GM18951 (cell line): ENCODE data around the gene OSBPL5.

ENCODE experiments used
- POLR2A ChIP-seq: IDR thresholded peaks from 4 replicates; pipeline ENCODE4 v1.6.1; 2011; ENCODE audit warnings: mild to moderate bottlenecking; ENCODE audit not compliant: insufficient read length, insufficient read depth; ENCODE audit errors: extremely low read depth
- in situ Hi-C: fragments of 300-500 bp; cut with MboI; formaldehyde crosslinking; loops from one replicate; pipeline ENCODE4 v1.12.0; 2022; ENCODE audit warnings: low sequenced_read_pairs, mixed read lengths, inconsistent platforms; ENCODE audit not compliant: unreplicated experiment

Gene OSBPL5

GRCh38 chr11:3153291-3153861 lies 11.7 kb downstream of the OSBPL5 start:
- in situ Hi-C loops = no loop called here
- no peak for TF ChIP-seq POLR2A

- TF ChIP-seq POLR2A = no peak
- in situ Hi-C loops = no loop called here
Measured at GRCh38 chr11:3152471-3153110, 12.5 kb downstream of the OSBPL5 start.

- no peak for TF ChIP-seq POLR2A
- in situ Hi-C loops = no loop called here
Measured at GRCh38 chr11:3150726-3151125, 14.4 kb downstream of the OSBPL5 start.

DNA sequence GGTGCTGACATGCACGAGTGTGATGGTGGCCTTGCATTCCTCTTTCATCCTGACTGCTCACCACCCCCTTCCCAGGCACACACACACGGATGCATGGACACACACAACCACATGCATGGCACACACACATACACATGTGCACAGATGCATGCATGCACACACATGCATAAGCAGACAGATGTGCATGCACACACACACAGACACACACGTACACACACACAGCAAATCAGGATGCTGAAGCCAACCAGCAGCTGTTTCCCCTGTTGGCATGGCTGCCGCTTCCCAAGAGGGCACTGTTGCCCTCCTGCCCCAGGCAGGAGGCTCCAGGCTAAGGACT lies 15.3 kb downstream of the OSBPL5 start:
- in situ Hi-C loops = no loop called here

DNA sequence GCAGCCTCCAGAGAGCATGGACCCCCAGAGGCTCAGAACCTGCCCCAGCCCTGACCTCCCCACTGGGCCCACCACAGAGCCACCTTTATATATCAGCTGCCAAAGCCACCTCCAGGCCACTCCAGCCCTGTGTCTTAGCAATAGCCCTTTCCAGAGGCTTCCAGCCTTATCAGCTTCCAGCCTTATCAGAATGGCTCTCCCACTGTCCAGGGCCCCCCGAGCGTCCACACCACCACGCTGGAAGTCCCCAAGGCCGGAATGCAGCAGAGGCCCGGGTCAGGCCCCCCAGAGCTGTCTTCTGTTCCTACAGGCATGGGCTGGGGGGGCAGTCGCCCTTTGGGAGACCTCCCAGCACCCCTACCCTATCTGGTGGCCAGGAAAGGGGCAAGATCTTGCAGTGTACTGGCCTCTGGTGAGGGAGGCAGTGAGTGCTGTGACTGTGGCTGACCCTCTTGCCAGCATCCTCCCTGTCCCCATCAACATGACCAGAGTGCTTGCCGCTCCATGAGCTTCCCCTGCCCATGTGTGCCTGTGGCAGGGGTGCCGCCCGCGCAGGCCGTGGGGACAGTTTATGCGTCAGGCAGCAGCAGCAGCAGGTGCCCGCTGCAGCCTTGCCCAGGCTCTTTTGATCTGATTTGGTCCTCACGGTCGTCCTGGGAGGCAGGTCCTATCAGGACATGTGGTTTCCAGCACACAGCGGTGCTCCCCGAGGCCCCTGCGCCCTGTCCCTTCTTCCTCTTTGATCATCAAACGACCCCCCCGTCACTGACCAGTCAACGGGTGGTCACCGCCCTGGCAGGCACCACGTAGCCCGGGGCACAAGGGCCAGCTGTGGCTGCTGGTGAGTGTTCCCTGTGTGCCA lies 15.9 kb downstream of the OSBPL5 start:
- in situ Hi-C loops = no loop called here
- no peak for TF ChIP-seq POLR2A

More for the DNA sequence above, 15.3 kb downstream of the OSBPL5 start:
- no peak for TF ChIP-seq POLR2A

DNA sequence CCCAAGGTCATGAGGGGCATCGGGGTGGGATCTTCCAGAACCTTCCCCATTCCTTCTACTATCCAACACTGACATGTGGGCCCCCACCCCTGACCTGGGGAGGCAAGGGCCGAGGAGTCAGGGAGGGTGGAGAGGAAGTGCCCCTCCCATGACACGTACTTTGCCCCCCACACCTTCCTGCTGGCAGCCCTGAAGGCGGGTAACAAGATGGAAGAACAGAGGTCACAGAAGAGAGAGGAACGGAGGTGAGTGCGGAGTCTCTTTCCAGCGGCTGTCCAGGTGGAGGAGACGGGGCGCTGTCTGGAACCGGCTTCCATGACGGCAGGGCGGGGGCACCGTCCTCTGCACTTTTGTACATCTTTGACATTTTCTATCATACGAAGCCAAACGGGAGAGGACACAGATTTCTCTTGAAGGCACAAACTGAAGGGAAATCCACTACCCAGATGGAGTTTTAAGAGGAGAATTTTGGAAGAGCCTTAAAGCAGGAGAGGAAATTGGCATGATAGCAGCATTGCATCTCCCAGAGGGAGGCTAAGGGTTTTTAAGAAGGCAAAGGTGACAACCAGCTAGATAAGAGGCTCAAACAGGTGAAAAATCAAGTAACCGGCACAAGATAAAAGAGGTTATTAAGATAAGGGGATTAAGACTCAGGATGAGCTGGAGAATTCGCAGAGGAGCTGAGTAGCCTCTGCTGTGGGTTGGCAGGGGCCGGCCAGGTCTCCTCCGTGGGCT lies 16.7 kb downstream of the OSBPL5 start:
- TF ChIP-seq POLR2A = no peak
- in situ Hi-C loops = no loop called here

DNA sequence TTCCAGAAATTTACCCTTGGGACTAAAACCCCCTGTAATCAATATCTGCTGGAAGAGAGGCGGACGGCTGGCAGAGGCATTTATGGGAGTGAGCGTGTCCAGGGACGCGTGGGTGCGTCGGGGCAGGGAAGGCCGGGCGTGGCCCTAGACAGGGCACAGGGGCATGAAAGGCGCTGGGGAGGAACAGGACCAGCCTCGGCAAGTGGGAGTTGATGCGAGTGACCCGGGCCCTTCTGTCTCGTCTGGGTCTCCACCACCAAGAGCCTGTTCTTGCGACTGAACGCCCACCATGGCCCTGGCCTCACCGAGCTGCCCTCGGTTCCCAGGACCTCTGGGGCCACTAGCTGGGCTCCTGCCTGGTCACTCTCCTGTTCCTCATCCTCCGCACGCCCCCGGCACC lies 17.5 kb downstream of the OSBPL5 start:
- in situ Hi-C loops = no loop called here

GRCh38 chr11:3147257-3147619 lies 17.9 kb downstream of the OSBPL5 start:
- in situ Hi-C loops = no loop called here
- no peak for TF ChIP-seq POLR2A

More for the DNA sequence above, 17.5 kb downstream of the OSBPL5 start:
- TF ChIP-seq POLR2A = no peak

DNA sequence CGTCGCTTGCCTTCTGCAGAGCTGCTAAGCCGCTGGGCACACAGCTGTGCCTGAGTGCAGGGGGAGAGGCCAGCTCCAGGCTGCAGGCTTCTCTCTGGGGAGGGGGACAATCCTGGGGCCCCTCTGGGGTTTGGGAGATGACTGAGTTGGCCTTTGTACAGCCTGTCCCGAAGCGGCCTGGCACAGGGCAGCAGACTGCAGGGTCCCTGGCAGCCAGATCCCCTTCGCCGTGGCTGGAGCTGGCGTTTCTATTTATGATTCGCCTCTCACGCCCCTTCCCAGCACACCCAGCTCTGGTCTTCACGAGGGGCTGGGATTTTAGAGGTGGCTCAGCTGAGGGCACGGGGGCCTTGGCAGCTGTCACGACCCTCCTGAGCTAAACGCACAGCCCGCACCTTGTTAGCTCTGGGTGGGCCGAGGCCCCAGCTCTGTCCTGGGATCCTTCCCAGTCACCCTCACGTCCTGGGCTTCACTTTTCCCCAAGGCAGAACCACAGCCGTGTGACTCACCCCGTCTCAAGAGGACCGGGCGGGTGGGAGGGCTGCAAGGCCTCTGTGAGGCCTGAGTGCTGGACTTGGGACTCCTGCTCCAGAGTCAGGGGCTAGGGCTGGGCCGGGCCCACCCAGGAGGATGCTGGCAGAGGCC lies 18.4 kb downstream of the OSBPL5 start:
- in situ Hi-C loops = no loop called here
- TF ChIP-seq POLR2A = no peak

- in situ Hi-C loops = no loop called here
- no peak for TF ChIP-seq POLR2A
Measured at GRCh38 chr11:3145206-3145520, 19.9 kb downstream of the OSBPL5 start.

GRCh38 chr11:3144296-3145205 lies 20.6 kb downstream of the OSBPL5 start:
- in situ Hi-C loops = no loop called here
- no peak for TF ChIP-seq POLR2A
